Measurements from ENCODE around the gene MIER3. TPM values are rescaled to one million over a fixed set of nuclear protein-coding genes. Genes with fewer than 3 reads are reported as not detected.

The MIER3 gene
- total RNA-seq, 4 donors from 2014 or later, result 36.9 to 71.0 (median 48.8) TPM

GRCh38 chr5:56893251-56893951 lies 58.5 kb downstream of the MIER3 start:
- Histone ChIP-seq H3K4me1 (no peaks in the 10 kb centered on the region), H3K27ac (no peak overlapping the region), H3K27me3 (no peaks in the 10 kb centered on the region), H3K4me3 (no peak overlapping the region), H3K36me3 (peaks cover 0 to 57% (median 3%) of the 10 kb centered on the region in 3 donors), H3K9me3 (no peaks in the 10 kb centered on the region)
- TF ChIP-seq, protein P1, sequence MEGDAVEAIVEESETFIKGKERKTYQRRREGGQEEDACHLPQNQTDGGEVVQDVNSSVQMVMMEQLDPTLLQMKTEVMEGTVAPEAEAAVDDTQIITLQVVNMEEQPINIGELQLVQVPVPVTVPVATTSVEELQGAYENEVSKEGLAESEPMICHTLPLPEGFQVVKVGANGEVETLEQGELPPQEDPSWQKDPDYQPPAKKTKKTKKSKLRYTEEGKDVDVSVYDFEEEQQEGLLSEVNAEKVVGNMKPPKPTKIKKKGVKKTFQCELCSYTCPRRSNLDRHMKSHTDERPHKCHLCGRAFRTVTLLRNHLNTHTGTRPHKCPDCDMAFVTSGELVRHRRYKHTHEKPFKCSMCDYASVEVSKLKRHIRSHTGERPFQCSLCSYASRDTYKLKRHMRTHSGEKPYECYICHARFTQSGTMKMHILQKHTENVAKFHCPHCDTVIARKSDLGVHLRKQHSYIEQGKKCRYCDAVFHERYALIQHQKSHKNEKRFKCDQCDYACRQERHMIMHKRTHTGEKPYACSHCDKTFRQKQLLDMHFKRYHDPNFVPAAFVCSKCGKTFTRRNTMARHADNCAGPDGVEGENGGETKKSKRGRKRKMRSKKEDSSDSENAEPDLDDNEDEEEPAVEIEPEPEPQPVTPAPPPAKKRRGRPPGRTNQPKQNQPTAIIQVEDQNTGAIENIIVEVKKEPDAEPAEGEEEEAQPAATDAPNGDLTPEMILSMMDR (IDR thresholded peaks at IDR 0.05), result no peak
- TF ChIP-seq POLR2A (IDR thresholded peaks at IDR 0.05) (no peak), EP300 (IDR thresholded peaks at IDR 0.05) (no peak)
- DNase-seq (ENCODE audit: low spot score in 2 of 2), result no peak
- WGBS, 2 donors, result 92 to 93% methylated on average over 5 of the region's 5 CpGs

- no peak overlapping the region for H3K27ac ChIP-seq
- TF ChIP-seq EP300 (IDR thresholded peaks at IDR 0.05) (no peak), POLR2A (IDR thresholded peaks at IDR 0.05) (no peak)
- TF ChIP-seq, protein P1 (IDR thresholded peaks at IDR 0.05), result no peak
- DNase-seq (ENCODE audit: low spot score in 2 of 2), result no peak
- H3K9me3 ChIP-seq, result no peaks in the 10 kb centered on the region
- WGBS, 2 donors, result 93 to 97% methylated on average over 5 of the region's 5 CpGs
- no peaks in the 10 kb centered on the region for H3K27me3 ChIP-seq
- no peak overlapping the region for H3K4me3 ChIP-seq
- H3K4me1 ChIP-seq, result no peaks in the 10 kb centered on the region
- H3K36me3 ChIP-seq, result peaks cover 0 to 82% (median 16%) of the 10 kb centered on the region in 3 donors
Observed at GRCh38 chr5:56881571-56881970, 70.4 kb downstream of the MIER3 start.

DNA sequence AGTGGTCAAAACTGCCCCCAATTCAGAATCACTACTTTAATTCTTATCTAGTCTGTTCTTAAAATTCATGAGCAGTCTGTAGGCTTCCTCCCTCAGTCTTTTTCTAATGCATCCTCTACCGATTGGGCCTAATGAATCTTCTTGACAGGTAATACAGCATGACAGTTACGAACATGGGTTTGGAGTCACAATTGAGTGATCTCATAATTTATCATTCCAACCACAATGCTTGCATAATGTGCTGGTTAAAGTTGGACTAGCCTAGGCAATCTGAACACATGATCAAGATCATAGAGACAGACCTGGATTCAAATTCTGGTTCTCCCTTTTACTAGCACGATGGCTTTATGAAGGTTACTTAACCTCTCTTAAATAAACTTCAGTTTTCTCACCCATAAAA lies 75.6 kb downstream of the MIER3 start:
- TF ChIP-seq POLR2A (IDR thresholded peaks at IDR 0.05), result no peak
- no peak for TF ChIP-seq EP300 (IDR thresholded peaks at IDR 0.05)
- TF ChIP-seq, protein P1 (IDR thresholded peaks at IDR 0.05), result no peak
- Histone ChIP-seq H3K9me3 (no peaks in the 10 kb centered on the region), H3K36me3 (peaks cover 0 to 75% (median 7%) of the 10 kb centered on the region in 3 donors), H3K27me3 (no peaks in the 10 kb centered on the region), H3K4me3 (no peak overlapping the region), H3K27ac (no peak overlapping the region), H3K4me1 (peaks cover 0 to 6% (median 0%) of the 10 kb centered on the region in 4 donors)
- no peak for DNase-seq (ENCODE audit: low spot score in 2 of 2)
- WGBS, 2 donors, result 81 to 90% methylated on average over 3 of the region's 3 CpGs

DNA sequence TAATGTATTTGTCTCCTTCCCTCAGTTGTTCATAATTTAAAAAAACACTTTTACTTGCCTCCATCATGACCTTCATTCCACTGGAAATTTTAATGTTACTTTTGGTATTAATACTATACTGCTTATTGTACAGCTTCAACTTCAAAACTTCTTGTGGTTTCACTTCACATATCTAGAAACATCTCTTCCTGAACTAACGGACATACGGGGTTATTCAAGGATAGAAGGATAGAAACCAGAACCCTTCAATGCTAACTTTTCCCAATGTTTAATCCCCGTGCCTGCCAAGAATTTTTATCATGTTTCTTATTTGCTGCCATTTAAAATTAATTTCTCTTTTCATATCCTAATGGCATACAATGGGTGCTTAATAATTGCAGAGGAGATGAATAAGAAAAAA lies 78.9 kb downstream of the MIER3 start:
- 75 to 78% methylated on average over 3 of the region's 3 CpGs for WGBS, 2 donors
- no peaks in the 10 kb centered on the region for H3K27me3 ChIP-seq
- peaks cover 0 to 70% (median 0%) of the 10 kb centered on the region in 3 donors for H3K36me3 ChIP-seq
- no peak for DNase-seq (ENCODE audit: low spot score in 2 of 2)
- no peak overlapping the region for H3K27ac ChIP-seq
- TF ChIP-seq, protein P1 (IDR thresholded peaks at IDR 0.05), result no peak
- TF ChIP-seq POLR2A (IDR thresholded peaks at IDR 0.05), result no peak
- no peak for TF ChIP-seq EP300 (IDR thresholded peaks at IDR 0.05)
- no peak overlapping the region for H3K4me3 ChIP-seq
- no peaks in the 10 kb centered on the region for H3K9me3 ChIP-seq
- H3K4me1 ChIP-seq, result peaks cover 0 to 6% (median 0%) of the 10 kb centered on the region in 4 donors

GRCh38 chr5:56871777-56872176 lies 80.1 kb downstream of the MIER3 start:
- no peaks in the 10 kb centered on the region for H3K9me3 ChIP-seq
- H3K4me3 ChIP-seq, result no peak overlapping the region
- DNase-seq (ENCODE audit: low spot score in 2 of 2), result no peak
- peaks cover 0 to 6% (median 0%) of the 10 kb centered on the region in 4 donors for H3K4me1 ChIP-seq
- TF ChIP-seq, protein P1 (IDR thresholded peaks at IDR 0.05), result no peak
- TF ChIP-seq EP300 (IDR thresholded peaks at IDR 0.05) (no peak), POLR2A (IDR thresholded peaks at IDR 0.05) (no peak)
- H3K27ac ChIP-seq, result no peak overlapping the region
- WGBS, 2 donors, result 74 to 77% methylated on average over 2 of the region's 2 CpGs
- peaks cover 0 to 73% (median 0%) of the 10 kb centered on the region in 3 donors for H3K36me3 ChIP-seq
- no peaks in the 10 kb centered on the region for H3K27me3 ChIP-seq

Data from tibial nerve (tissue), 4 donors.